CD4-positive, alpha-beta T cell treated with Interleukin-17A for 1 hour (primary cell): ENCODE results near the gene RRAD.

Source experiments
- DNase-seq: peaks from one replicate; pipeline ENCODE4 v3.0.0-alpha.2; 2020

The RRAD gene

GRCh38 chr16:66913081-66913480, 12.3 kb downstream of the RRAD start:
- DNase-seq = no peak

- DNase-seq = no peak
Observed at GRCh38 chr16:66911801-66912200, 13.5 kb downstream of the RRAD start.

DNA sequence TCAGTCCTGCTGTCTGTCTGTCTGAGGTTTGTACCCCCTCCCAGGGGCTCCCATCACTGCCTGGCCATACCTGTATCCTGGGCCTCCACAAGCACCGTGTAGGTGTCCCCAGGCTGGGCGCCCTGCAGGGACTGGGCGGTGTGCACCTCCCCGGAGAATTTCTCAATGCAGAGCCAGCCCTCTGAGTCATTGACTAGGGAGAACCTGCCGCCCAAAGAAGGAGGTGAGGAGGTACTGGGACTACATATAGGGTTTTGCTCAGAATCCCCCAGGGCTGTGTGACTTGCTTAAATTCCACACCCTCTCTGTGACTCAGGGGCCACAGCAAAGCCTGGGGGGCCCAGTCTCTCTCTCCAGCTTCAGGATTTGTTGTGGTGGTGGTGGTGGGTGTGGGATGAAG, 14.2 kb downstream of the RRAD start:
- DNase-seq = no peak

- no peak for DNase-seq
Observed at GRCh38 chr16:66910175-66910940, 15.0 kb downstream of the RRAD start.

DNA sequence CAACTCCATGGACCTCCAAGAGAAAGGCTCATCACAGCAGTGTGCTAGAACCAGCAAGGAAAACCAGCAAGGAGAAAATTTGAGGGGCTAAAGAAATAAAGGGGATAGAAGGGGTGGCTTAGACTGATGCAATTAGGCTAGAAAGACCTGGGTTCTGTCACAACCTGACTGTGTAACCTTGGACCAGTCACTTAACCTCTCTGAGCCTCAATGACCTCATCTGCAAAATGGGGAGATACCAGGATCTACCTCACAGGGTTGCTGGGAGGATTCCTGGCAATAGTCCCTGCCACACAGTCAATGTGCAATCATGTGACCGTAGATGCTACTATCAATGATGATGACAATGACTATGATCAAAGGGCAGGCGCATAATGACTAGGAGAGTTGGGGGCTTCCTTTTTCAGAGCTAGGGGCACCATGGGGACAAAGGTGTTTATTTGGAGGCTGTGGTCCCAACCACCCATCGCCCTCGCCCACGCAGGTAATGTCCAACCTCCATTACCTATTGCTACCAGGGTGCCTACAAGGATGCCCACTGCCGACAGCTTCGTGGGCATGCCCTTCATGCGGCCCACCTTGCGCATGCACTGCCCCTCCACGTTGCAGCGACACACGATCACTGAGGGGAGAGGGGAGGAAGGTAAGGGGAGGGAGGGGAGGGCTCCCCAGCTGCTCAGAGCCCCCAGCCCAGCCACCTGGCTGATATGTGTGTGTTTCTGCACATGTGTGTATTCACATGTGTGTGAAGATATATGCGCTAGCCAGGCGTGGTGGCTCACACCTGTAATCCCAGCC, 16.4 kb downstream of the RRAD start:
- DNase-seq = no peak

DNA sequence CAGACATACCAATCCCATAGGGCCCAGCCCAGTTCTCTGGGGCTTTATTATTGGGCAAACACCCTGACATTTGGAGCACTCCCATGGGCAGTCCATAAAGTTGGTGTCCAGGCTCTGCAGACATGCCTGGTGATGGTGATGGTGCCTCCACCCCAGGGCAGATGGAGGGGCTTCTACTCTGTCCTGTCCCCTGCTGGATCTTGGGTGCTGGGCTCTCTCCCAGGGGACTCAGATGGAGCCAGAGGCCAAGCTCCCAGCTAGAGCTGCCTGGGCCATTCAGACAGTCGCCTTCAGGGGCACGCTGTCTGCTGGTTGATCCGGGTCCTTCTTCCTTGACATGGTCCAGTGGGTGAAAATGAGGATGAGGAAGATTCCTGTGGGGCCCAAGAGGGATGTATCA, 17.2 kb downstream of the RRAD start:
- no peak for DNase-seq

GRCh38 chr16:66906916-66907836, 18.2 kb downstream of the RRAD start:
- no peak for DNase-seq

GRCh38 chr16:66905633-66906539, 19.4 kb downstream of the RRAD start:
- peak; percentile 50 for DNase-seq

DNA sequence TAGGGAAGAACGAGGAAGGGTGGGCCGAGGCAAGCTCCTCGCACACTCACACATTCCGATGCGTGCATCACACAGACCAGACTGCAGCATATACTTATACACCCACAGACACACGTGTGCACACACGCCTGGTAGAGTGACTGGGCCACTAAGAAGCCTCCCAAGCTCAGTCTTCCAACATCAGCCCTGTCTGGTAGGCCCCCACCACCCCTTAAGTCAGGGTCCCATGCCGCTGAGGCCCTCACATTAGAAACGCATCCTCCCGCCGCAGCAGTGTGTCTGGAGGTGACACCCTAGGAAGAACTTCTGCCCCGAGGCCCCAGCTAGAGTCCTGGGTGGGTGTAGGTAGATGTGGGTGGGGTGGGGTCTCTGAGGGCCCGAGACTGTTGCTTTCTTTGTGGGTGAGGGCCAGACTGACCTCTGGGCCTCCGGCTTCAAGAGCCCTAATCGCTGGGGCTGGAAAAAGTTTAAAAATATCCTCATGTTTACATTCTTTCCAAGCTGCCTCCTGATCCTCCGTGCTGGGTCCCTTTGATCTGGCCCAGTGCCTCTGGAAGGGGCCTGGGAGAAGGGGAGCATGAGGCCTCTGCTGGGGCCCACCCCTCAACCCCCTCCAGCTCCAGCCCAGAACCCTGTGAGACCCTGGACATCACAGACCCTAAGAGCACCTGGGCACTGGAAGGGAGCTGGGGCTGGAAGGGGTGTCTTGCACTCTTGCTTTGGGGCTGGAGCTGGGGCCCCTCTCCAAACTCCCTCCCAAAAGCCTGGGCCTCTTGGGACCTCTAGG, 20.3 kb downstream of the RRAD start:
- no peak for DNase-seq

- DNase-seq = no peak
Observed at GRCh38 chr16:66904428-66904845, 20.9 kb downstream of the RRAD start.

- DNase-seq = no peak
Observed at GRCh38 chr16:66903544-66904427, 21.5 kb downstream of the RRAD start.

GRCh38 chr16:66902648-66903543, 22.4 kb downstream of the RRAD start:
- no peak for DNase-seq

- DNase-seq = no peak
Observed at GRCh38 chr16:66901626-66902025, 23.7 kb downstream of the RRAD start.

DNA sequence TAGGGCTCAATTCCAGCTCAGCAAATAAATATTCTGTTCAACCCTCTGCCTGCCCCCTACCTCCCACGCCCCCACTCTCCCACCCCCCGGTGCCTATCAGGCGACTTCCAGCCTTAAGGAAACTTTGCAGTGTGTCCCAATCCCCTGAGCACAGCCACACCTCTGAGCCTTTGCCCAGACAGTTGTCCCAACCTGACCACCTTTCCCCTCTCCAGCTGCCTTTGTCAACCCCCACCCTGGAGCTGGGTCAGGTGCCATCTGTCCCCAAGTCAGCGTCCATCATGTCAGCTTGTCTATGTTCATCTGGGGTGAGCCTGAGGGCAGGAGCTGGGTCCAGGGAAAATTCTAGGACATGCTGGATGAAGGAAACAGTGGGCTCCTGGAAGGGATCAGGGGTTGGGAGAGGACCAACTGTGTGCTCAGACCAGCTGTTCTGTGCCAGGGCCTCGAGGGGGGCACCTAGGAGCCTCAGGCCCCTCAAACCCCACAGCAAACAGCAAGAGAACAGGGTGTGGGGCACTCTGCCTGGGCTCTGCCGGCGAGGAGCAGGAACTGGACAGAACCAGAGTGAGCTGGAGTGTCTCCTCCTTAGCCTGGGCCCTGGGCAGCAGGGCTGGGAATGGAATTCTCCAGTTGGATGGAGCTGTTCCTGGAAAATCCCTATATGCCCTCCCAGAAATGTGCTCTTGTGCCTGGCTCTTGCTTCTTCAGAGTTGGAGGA, 24.5 kb downstream of the RRAD start:
- no peak for DNase-seq

DNA sequence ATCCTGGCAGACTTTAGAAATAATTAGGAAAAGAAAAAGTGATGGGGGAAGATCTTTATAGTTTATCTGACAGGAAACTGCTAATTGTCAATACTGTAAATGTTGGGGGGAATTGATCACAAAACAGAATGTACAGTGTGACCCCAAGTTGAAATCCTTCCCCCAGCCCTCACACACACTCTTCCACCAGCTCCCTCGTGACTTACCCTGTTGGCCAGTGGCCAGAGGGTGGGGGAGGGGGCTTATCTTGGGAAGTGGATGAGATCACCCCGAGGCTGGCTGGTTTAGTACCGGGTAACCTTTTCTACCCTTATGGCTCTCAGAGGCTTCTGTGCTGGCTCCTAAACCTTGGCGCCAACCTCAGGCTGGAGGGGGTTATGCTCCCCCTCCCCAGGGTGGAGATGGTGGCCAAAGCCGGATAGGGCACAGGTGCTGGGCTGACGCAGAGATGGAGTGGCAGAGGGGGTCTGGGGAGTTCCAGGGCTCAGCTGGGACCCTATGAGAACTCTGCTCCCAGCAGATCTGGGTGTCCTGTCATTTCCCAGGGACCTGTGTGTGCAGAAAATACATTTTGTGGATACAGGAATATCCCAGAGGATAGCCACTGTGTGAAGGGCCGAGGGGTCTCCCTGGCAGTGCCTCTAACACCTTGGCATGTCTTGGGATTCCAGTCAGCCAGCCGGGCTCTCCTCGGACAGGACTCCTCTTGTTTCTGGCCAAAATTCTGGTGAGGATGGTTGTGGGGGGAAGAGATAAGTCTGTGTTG, 25.2 kb downstream of the RRAD start:
- DNase-seq = no peak

DNA sequence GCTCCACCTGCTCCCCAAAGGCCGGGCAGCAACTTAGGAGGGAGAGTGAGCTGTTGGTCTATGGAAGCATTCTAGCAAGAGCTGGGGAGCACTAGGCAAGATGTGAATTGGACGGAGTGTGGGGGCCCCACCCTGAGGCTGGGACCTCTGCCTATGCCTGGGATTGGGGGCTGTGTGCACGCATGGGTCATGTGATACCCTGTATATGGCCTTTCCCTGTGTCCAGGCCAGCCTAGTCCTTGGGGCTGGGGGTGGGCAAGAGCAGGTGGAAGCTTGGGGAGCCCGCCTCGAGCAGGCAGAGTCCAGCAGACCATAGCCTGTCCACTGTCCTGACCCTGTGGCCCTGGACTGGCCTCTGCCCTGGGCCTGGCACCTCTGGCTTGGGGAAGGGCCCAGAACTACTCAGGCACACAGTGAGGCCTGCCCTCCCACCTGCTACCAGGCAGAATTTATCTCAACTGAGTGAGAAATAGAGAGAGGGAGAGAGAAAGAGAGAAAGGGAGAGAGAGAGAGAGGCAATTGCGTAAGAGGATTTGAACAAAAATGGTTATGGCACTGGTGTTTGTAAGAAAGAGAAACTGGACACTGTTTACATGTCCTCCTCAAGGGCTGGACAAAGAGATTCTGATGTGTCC, 25.9 kb downstream of the RRAD start:
- DNase-seq = no peak

DNA sequence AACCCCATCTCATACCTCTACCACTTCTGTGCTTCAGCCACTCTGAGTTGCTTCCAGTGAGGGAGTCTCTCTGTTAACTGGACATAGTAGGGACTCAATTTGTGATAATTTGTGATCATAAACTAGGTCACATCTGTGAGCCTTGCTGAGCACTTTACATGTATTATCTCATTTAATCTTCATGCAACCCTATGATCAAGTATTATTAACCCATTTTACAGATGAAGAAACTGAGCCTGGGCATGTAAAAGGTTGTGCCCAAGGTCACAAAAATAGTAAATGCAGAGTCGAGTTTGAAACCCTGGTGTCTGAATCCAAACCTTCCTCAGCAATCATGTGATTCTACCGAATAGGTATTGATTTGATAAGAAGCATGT, 26.4 kb downstream of the RRAD start:
- DNase-seq = no peak
